ENCODE measurements around the gene FNIP1. TPM values are rescaled to one million over a fixed set of nuclear protein-coding genes. Genes with fewer than 3 reads are reported as not detected.
A peak's percentile ranks its signal among the peaks of the same experiment; 100 is the strongest.
"Not testable (repeated sequence)": the region's sequence is repeated elsewhere in the genome, so short reads cannot be mapped to it uniquely, and the experiment has no call there.

Gene FNIP1
- total RNA-seq, 1 donor from 2014 or later = 64.4 TPM

- no peak for DNase-seq
These were observed 112.8 kb downstream of the FNIP1 start for GRCh38 chr5:131684051-131684450.

- no peak for DNase-seq
These were observed 114.0 kb downstream of the FNIP1 start for GRCh38 chr5:131682826-131683225.

GRCh38 chr5:131682175-131682574 lies 114.6 kb downstream of the FNIP1 start:
- DNase-seq = no peak

GRCh38 chr5:131679911-131680310 lies 116.9 kb downstream of the FNIP1 start:
- no peak for DNase-seq

GRCh38 chr5:131678273-131678672 lies 118.5 kb downstream of the FNIP1 start:
- not testable (repeated sequence) for DNase-seq

- DNase-seq = no peak
These were observed 119.7 kb downstream of the FNIP1 start for GRCh38 chr5:131677115-131677514.

- DNase-seq = no peak
These were observed 124.0 kb downstream of the FNIP1 start for GRCh38 chr5:131672776-131673175.

- peak; percentile 12 for DNase-seq
These were observed 124.7 kb downstream of the FNIP1 start for GRCh38 chr5:131671994-131672655.

GRCh38 chr5:131671409-131671808 lies 125.4 kb downstream of the FNIP1 start:
- no peak for DNase-seq

- no peak for DNase-seq
These were observed 131.9 kb downstream of the FNIP1 start for GRCh38 chr5:131664929-131665328.

GRCh38 chr5:131661933-131662332 lies 134.9 kb downstream of the FNIP1 start:
- no peak for DNase-seq

GRCh38 chr5:131659841-131660240 lies 137.0 kb downstream of the FNIP1 start:
- DNase-seq = no peak

- DNase-seq = no peak
These were observed 137.5 kb downstream of the FNIP1 start for GRCh38 chr5:131659290-131659689.

GRCh38 chr5:131654776-131655175 lies 142.0 kb downstream of the FNIP1 start:
- DNase-seq = no peak

- DNase-seq = no peak
These were observed 142.5 kb downstream of the FNIP1 start for GRCh38 chr5:131654309-131654708.

GRCh38 chr5:131649161-131649560 lies 147.7 kb downstream of the FNIP1 start:
- no peak for DNase-seq

GRCh38 chr5:131647048-131647769 lies 149.6 kb downstream of the FNIP1 start:
- no peak for DNase-seq

GRCh38 chr5:131644822-131645221 lies 152.0 kb downstream of the FNIP1 start:
- DNase-seq = no peak

- DNase-seq = no peak
These were observed 152.4 kb downstream of the FNIP1 start for GRCh38 chr5:131644370-131644769.

- no peak for DNase-seq
These were observed 155.3 kb downstream of the FNIP1 start for GRCh38 chr5:131641494-131641893.

GRCh38 chr5:131640043-131640856 lies 156.6 kb downstream of the FNIP1 start:
- DNase-seq = no peak

- DNase-seq = no peak
These were observed 157.7 kb downstream of the FNIP1 start for GRCh38 chr5:131639148-131639547.

GRCh38 chr5:131637694-131638093 lies 159.1 kb downstream of the FNIP1 start:
- DNase-seq = no peak
